Right kidney (tissue), 1 donor: ENCODE measurements around the gene ARL5B.

ENCODE experiments used
- DNase-seq: peaks from one replicate; pipeline ENCODE4 v3.0.0-alpha.2; 2016

Gene ARL5B

DNA sequence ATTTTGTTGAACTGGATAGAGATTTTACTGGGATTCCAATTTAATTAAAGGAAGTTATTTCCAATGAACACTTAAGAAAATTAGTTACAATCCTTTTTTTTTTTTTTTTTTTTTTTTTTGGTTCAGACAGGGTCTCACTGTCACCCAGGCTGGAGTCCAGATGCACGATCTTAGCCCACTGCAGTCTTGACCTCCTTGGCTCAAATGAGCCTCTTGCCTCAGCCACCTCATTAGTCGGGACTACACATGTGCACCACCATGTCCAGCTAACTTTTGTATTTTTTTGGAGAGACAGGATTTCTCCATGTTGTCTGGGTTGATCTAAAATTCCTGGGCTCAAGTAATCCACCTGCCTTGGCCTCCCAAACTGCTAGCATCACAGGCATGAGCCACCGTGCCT, 2.5 kb upstream of the ARL5B start:
- DNase-seq, result no peak

DNA sequence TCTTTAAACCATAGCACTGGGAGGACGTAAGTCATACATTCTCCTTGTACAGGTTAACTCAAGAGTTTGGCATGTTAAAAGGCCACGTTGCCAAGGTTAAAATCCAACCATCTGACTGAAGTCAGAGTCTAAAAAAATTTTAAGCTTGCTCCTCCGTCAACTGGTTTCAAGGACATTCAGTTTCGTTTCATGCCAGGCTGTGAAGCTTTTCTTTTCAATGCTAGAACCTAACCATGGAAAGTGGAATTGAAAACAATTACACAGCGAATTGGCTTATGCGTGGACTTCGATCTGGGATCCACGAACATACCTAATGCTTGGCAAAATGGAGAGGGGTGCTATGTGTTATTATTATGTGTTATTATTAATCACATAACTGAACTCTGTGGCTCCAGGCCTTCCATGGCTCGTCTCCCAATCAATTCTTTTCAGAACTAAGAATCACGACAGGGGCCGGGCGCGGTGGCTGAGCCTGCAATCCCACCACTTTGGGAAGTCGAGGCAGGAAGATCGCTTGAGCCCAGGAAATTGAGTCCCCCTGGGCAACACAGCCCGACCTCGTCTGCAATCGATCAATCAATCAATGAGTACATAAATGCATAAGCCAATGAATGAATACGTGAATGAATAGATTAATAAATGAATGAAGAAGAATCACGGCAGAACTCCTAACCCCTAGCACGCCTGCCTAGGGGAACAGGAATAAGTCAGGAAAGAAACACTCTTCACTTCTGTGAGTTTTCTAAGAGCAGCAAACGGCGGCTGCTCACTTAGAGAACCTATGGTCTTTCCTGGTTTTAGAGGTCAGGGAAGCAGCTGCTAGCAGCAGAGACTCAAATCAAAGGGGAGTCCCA, 733 bp upstream of the ARL5B start:
- DNase-seq, result peak; percentile 53

DNA sequence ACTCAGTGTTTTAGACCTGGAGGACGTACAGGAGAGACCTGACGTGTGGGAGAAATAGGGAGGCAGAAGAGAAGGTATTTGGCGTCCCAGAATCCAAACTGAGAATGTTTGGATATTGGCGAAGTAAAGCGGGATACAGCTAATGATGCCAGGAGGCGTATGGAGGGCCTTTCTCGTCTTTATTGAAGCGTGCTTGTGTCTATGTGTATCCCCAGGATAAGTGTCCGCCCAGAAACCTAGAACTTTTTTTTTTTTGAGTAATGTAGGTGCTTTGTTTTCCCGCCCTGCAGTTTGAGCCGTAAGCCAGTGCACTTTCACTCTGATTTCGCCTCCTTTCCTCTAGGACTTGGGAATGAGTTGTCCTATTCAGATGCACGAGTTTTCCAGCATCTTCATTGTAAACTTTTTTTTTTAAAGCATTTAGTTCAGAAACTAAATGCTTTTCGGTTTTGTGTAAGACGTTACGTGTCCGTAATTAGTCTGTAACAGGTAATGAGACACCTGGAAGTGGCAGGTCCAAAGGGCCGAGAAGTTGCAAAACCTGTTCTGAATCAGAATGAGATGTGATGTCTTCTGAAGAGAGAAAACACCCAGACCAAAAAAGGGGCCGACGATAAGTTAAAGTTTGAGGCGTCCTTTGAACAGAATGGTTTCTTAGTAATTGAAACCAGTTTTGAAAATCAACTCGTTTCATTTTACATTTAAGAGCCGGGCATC, 746 bp downstream of the ARL5B start:
- DNase-seq, result no peak

DNA sequence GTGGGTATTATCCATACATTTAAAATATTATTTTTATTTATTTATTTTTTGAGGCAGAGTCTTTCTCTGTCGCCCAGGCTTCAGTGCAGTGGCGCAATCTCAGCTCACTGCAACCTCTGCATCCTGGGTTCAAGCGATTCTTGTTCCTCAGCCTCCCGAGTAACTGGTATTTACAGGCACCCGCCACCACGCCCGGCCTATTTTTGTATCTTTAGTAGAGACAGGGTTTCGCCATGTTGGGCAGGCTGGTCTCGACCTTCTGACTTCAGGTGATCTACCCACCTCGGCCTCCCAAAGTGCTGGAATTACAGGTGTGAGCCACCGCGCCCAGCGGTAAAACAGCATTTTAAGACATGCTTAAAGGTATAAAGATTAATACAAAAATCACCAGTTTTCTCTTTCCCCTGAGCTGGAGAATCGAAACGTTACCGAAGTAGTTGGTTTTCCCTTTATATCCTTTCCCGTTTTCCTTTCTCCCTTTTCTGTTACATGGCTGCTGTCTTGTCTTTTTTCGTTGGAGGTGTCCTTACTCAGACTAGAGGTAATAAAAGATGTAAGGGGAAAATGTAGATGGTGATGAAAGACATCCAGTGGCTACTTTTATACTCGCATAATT, 1.7 kb downstream of the ARL5B start:
- no peak for DNase-seq

DNA sequence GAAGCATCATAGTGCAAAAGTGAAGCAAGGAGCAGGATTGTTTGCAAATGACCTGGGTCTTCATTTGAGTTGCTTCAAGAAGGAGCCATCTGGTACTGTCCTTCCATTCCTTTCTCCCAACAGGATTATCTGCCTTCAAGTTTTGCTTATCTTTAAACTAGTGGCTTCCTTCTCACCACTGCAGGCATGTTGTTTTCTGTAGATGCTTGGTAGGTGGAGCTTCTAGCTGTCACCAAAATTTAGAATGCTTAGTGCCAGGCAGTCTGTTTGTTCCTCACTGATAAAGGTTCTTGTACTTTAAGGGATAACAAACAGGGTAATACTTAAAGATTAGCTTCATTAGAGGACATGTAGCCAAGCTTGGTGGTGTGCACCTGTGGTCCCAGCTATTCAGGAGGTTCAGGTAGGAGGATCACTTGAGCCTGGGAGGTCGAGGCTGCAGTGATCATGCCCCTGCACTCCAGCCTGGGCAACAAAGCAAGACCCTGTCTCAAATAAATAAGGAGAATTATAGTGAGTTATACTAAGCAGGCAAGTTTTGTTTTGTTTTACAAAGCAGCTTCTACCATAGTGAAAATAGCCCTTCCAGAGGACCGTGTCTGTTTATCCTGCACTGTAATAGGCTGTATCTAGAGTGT, 5.7 kb downstream of the ARL5B start:
- no peak for DNase-seq

DNA sequence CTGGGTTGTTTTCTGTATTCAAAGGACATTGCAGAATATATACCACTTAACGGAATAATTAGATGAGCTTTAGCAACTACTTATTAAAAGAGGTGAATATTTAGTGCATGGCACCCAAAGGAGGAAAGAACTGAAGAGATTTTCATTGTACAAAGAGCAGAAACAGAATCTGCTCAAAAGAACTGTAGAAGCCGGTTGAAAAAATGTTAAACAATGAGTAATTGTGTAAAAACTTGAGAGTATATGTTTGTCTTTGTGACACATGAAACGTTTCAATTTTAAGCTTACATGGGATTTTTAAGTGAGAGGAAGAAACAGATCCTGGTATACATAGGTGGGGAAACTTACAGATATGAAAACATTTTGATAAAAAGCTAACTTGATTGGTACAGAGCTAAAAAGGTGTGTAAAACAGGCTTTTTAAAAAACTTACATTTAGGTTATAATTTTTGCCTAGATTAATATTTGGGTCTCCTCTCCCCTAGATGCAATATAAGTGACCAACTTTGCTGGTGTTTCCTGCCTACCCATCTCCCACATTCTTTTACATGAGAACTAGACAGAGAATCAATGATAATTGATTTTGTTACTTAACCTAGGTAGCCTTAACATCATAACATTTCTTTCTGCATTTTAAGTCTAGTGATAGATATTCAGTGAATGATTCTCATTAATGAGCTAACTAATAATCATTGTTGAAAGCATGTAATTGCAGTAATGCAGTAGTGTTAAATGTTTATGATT, 6.8 kb downstream of the ARL5B start:
- no peak for DNase-seq

DNA sequence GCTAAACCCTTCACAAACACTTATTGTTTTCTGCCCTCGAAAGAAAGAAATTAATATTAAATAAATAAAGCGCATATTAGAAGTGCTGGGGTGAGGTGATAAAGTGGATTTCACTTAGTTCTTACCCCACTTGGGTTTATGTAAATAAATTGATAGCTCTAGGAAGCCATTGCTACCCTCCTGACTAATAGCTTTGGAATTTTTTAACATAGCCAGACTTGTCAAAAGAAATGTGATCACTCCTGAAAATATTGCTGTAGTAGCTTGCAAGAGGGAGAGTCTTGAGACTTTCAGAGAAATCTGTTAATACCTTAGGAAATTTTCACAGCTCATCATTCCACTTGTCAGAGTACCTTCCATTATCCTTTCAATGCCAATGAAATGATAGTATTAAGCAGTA, 7.6 kb downstream of the ARL5B start:
- no peak for DNase-seq

DNA sequence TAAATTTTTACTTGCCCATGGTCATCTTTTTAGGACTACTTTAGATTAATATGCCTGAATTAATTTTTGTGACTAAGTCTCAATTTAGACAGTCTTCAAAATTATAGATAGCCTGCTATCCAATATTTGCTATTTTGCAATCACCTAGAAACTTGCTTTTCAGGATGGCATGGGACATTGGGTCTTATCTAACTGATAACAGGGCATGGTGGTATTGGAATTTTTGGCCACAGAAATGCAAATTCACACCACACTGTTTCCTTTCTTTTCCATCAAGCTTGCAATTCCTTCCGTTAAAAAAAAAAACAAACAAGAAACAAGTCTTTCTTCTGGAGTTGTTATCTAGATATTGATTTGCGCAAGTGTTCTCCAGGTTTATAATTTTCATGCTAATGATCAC, 8.8 kb downstream of the ARL5B start:
- DNase-seq, result no peak

DNA sequence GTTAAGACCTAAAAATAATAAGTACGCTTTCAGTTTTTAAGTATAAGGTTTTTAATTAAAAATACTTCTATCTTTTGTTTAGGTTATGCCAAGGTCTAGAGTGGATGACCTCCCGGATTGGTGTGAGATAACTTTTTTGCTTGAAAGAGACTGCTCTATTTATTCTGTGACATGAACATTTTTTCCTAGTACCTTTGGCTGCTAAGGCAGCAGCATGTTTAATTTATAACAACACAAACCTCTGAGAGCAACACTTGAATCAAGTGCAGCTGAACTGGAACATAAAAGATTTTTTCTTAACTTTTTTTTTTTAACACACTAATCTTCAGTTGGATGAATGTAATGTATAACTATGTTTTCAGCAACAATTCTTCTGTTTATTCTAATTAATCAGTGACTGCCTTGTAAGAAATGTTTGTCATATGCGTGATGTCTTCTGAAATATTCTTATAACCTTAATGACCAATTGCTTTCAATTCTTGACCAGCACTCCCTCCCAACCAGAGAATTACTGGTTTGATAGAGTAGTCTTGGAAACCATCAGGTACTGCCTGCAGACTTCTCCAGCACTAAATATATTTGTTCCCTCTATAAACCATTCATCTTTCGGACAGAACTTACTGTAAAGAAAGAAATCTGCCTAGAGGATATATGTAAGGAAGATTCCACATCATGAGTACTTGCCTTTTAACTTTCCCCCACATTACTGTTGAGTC, 16.0 kb downstream of the ARL5B start:
- no peak for DNase-seq

DNA sequence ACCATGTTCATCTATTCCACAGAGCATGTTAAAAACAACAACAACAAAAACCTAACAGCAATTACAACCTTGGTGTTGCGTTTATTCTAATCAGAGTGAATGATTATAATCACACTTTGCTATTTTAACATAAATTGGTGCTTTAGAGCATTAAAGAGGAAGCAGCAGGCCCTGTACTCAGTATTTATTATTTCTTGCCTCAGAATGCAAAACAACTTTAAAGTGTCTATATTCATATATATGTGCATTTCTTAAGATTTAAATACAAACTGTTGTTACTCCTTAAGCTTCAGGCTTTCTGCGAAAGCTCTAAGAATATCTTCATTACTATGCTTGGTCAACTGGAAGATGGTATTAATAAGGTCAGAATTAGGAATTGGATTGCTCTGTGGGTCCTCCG, 21.5 kb downstream of the ARL5B start:
- DNase-seq, result no peak

DNA sequence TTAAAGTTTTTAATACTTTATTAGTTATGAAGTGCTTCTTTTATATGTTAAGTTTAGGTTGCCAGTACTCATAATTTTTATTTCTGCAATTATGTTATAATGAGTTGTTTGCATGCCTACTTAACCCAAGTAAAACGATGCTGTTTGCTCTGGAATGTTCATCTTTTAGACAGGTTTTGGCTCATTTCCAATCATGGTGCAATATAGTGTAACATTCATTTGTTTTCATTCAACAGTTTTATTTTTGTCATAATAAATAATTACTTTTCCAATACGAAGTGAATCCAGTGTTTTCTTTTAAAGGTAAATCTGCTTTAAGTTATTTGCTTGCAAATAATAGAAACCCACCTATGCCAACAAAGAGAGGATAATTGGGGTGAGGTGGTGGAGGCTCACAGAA, 22.1 kb downstream of the ARL5B start:
- DNase-seq, result no peak

DNA sequence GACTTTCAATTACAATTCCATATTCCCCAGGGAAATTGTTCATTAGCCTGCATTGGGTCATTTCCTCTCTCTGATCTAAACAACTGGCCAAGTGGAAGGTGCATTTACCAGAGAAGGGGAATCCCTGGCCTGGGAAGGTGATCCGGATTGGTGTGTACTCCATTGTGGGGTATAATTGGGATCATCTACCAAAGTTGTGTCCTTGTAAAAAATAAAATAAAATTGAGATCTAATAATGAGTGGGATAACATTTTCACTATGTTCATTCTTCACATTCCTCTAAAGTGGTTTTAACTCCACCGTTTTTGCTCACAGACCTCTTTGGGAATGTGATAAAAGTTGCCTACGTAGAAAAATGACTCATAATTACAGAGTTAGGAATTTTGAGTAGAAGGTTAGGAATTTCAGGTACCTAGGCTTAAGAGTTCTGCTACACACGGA, 22.8 kb downstream of the ARL5B start:
- DNase-seq, result no peak

DNA sequence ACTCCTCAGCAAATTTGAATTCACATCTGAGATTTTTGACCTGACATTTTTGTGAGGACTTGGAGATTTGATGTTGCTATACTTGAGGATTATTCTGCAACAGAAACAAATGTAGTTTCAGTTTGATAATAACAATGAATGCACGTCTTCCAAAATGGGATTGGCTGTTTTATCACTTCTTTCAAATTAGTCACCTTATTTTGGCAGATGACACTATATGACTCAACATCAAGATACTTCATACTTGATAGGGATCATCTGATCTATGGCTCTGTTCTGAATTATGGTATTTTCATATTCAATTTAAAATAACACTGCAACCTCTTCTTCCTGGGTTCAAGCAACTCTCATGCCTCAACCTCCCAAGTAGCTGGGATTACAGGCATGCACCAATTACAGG, 24.2 kb downstream of the ARL5B start:
- no peak for DNase-seq

DNA sequence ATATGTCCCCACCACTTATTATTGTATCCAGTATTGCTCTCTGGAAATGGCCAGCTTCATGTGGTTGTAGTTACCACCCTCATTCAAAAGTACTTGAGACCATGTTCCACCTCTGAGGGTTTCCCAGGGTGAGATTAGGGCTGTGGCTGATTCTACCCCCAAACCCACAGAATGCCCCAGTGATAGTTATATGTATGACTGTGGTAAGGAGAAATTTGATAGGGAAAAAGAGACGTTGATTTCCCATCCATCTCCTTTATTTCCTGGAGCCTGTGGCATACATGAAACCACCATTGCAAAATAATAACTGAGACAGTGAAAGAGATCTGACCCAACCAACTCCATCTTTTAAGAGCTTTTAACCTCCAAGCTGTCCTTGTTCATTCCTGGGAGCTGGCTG, 25.2 kb downstream of the ARL5B start:
- DNase-seq, result no peak

DNA sequence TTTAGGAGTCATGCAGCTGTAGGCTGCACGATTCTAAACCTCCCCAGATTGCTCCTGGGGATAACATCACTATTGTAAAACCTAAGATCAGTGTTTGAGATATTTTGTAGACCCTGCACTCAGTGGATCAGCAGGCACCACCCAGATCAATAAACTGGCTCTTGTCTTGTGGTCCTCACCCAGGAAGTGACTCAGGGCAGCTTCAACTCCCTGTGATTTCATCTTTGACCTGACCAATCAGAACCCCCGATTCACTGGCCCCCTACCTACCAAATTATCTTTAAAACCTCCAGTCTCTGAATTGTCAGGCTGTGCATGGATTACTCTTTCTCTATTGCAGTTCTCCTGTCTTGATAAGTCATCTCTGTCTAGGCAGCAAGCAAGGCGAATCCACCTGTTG, 25.7 kb downstream of the ARL5B start:
- DNase-seq, result no peak

DNA sequence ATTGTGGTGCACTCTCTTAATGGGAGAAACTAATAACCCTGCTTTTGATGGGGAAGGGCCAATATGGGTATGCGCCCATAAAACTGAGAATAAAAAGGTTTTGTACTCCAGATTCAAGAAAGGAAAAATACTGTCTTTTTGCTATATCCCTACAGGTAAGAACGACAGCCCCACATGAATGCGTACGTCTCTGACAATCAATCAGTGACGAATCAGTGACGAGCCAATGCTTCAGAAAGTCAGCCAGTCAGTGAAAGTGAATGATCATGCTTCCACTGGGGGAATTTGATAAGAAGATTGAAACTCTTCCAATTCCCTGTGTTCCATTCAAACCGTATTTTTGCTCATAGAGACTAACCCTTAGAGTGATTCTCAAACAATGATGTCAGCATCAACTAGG, 26.3 kb downstream of the ARL5B start:
- DNase-seq, result no peak

DNA sequence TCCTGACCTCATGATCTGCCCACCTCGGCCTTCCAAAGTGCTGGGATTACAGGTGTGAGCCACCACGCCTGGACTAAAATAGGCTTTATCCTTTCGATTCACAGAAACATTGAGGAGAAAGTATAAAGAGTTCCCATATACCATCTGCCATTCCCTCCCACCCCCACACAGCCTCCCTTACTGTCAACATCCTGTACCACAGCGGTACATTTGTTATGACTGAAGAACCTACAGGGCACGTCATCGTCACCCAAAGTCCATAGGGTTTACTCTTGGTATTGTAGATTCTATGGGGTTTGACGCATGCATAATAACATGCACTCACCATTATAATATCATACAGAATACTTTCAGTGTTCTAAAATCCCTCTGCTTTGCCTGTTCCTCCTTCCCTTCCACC, 28.0 kb downstream of the ARL5B start:
- DNase-seq, result no peak

DNA sequence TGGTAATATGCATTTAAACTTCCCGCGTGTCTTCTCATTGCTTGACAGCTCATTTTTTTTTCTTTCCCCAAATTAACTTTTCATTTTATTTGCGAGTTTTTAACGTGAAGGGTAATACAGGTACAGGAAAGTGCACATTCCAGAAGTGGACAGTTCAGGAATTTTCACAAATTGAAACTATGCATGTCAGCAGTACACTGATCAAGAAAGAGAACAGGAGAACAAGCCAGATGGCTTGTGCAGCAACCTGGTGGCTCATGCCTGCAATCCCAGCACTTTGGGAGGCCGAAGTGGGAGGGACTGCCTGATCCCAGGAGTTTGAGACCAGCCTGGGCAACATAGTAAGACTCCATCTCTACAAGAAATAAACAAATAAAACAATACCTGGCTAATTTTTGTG, 28.5 kb downstream of the ARL5B start:
- no peak for DNase-seq

DNA sequence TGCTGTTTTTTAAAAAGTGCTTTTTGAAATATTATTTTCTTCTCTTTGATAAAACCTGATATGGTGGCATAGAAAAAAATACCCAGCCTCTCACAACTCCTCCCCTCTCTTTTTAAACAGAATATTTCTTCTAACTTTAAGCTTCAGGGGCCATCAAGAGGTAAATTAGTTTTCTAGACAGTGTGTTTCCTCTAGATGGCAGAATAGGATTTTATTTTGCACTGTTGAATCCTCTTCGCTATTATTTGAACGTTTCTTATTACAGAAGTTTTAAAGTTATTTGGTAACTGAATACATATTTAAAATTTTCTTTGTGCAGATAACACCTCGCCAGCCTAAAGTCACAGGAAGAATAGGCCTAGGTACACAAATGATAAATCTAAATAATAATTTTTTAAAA, 30.3 kb downstream of the ARL5B start:
- DNase-seq, result no peak

DNA sequence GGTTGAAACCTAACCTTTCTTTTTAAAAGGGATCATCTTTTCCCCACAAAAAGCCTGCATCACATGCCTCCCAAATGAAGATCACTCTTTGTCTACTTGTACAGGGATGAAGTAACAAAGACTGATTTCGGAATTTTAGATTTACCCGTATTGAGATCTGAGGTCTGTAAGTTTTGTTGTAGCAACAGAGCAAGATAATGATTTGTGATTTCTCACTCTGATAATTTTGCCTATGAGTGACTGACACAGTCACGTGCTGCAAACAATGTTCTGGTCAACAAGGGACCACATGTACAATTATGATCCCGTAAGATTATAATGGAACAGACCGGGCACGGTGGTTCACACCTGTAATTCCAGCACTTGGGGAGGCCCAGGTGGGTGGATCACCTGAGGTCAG, 31.3 kb downstream of the ARL5B start:
- DNase-seq, result no peak
